PFSK-1 (cell line): ENCODE measurements around the gene FAT1.

Source experiments
- POLR2AphosphoS5 ChIP-seq: IDR thresholded peaks from 2 replicates; pipeline ENCODE4 v1.6.1; 2012; ENCODE audit warnings: low read depth, mild to moderate bottlenecking, control low read depth, low read length, moderate library complexity
- REST ChIP-seq, 2 experiments: IDR thresholded peaks; 2 replicates each; pipeline versions ENCODE4 v1.6.1 to v1.8.0; 2011 to 2012; ENCODE audit warnings: low read depth in 2 of 2, low read length in 2 of 2, control low read depth in 1 of 2, inconsistent platforms in 1 of 2, mild to moderate bottlenecking in 1 of 2, moderate library complexity in 1 of 2; ENCODE audit not compliant: insufficient read depth in 1 of 2

- no peak for TF ChIP-seq POLR2AphosphoS5
- no peak for TF ChIP-seq REST (IDR thresholded peaks at IDR 0.05; ENCODE audit: insufficient read depth in 1 of 2, low read depth in 2 of 2, low read length in 2 of 2)
These were observed 57.4 kb downstream of the FAT1 start for GRCh38 chr4:186666252-186666651.
